ENCODE measurements around the gene PIP5K1C. TPM values are rescaled to one million over a fixed set of nuclear protein-coding genes. Genes with fewer than 3 reads are reported as not detected.

PIP5K1C gene
- total RNA-seq, 2 donors from 2014 or later: 11.5 to 13.5 TPM

- Mint-ChIP-seq H3K9me3 (no peaks in the 10 kb centered on the region), H3K36me3 (no peaks in the 10 kb centered on the region), H3K27ac (no peak overlapping the region)
- DNase-seq (ENCODE audit: low spot score in 2 of 2) (no peak), ATAC-seq (peak in 1 of 2 donors; percentile 2)
Observed at GRCh38 chr19:3618811-3619630, 81.2 kb downstream of the PIP5K1C start.

- Mint-ChIP-seq H3K9me3 (no peaks in the 10 kb centered on the region), H3K36me3 (no peaks in the 10 kb centered on the region), H3K27ac (no peak overlapping the region)
- ATAC-seq (peak; percentile 70 to 76), DNase-seq (ENCODE audit: low spot score in 2 of 2) (peak; percentile 68 to 83)
Observed at GRCh38 chr19:3618144-3618810, 82.0 kb downstream of the PIP5K1C start.

- ATAC-seq: peak in 1 of 2 donors; percentile 58
- DNase-seq (ENCODE audit: low spot score in 2 of 2): peak in 1 of 2 donors; percentile 28
- Mint-ChIP-seq H3K9me3 (no peaks in the 10 kb centered on the region), H3K27ac (peak overlapping the region in 1 of 2 donors; percentile 55), H3K36me3 (no peaks in the 10 kb centered on the region)
Observed at GRCh38 chr19:3617463-3617862, 82.8 kb downstream of the PIP5K1C start.

GRCh38 chr19:3615524-3616135 is 84.6 kb downstream of the PIP5K1C start:
- no peak for ATAC-seq
- DNase-seq (ENCODE audit: low spot score in 2 of 2): no peak
- Mint-ChIP-seq H3K36me3 (no peaks in the 10 kb centered on the region), H3K9me3 (no peaks in the 10 kb centered on the region), H3K27ac (no peak overlapping the region)

GRCh38 chr19:3614858-3615505 is 85.3 kb downstream of the PIP5K1C start:
- Mint-ChIP-seq H3K9me3 (no peaks in the 10 kb centered on the region), H3K27ac (no peak overlapping the region), H3K36me3 (no peaks in the 10 kb centered on the region)
- DNase-seq (ENCODE audit: low spot score in 2 of 2) (no peak), ATAC-seq (no peak)

- H3K9me3 Mint-ChIP-seq: no peaks in the 10 kb centered on the region
- DNase-seq (ENCODE audit: low spot score in 2 of 2) (no peak), ATAC-seq (no peak)
- H3K36me3 Mint-ChIP-seq: no peaks in the 10 kb centered on the region
- H3K27ac Mint-ChIP-seq: no peak overlapping the region
Observed at GRCh38 chr19:3613818-3614661, 86.2 kb downstream of the PIP5K1C start.

- H3K27ac Mint-ChIP-seq: no peak overlapping the region
- ATAC-seq: no peak
- no peaks in the 10 kb centered on the region for H3K9me3 Mint-ChIP-seq
- H3K36me3 Mint-ChIP-seq: no peaks in the 10 kb centered on the region
- DNase-seq (ENCODE audit: low spot score in 2 of 2): no peak
Observed at GRCh38 chr19:3612901-3613741, 87.1 kb downstream of the PIP5K1C start.

- H3K9me3 Mint-ChIP-seq: no peaks in the 10 kb centered on the region
- ATAC-seq: no peak
- no peak for DNase-seq (ENCODE audit: low spot score in 2 of 2)
- no peaks in the 10 kb centered on the region for H3K36me3 Mint-ChIP-seq
- no peak overlapping the region for H3K27ac Mint-ChIP-seq
Observed at GRCh38 chr19:3612330-3612729, 87.9 kb downstream of the PIP5K1C start.

- no peak overlapping the region for H3K27ac Mint-ChIP-seq
- no peaks in the 10 kb centered on the region for H3K9me3 Mint-ChIP-seq
- no peaks in the 10 kb centered on the region for H3K36me3 Mint-ChIP-seq
- ATAC-seq (no peak), DNase-seq (ENCODE audit: low spot score in 2 of 2) (no peak)
Observed at GRCh38 chr19:3611841-3612240, 88.4 kb downstream of the PIP5K1C start.

GRCh38 chr19:3610745-3611717 is 89.2 kb downstream of the PIP5K1C start:
- Mint-ChIP-seq H3K27ac (no peak overlapping the region), H3K9me3 (no peaks in the 10 kb centered on the region), H3K36me3 (no peaks in the 10 kb centered on the region)
- ATAC-seq (no peak), DNase-seq (ENCODE audit: low spot score in 2 of 2) (no peak)

GRCh38 chr19:3609779-3610719 is 90.2 kb downstream of the PIP5K1C start:
- H3K36me3 Mint-ChIP-seq: no peaks in the 10 kb centered on the region
- H3K27ac Mint-ChIP-seq: no peak overlapping the region
- DNase-seq (ENCODE audit: low spot score in 2 of 2) (no peak), ATAC-seq (no peak)
- H3K9me3 Mint-ChIP-seq: no peaks in the 10 kb centered on the region

- H3K27ac Mint-ChIP-seq: no peak overlapping the region
Observed at GRCh38 chr19:3608750-3609322, 91.4 kb downstream of the PIP5K1C start.

GRCh38 chr19:3608079-3608641 is 92.1 kb downstream of the PIP5K1C start:
- ATAC-seq: no peak
- Mint-ChIP-seq H3K27ac (no peak overlapping the region), H3K36me3 (no peaks in the 10 kb centered on the region), H3K9me3 (no peaks in the 10 kb centered on the region)
- no peak for DNase-seq (ENCODE audit: low spot score in 2 of 2)

More at GRCh38 chr19:3608750-3609322, 91.4 kb downstream of the PIP5K1C start:
- H3K36me3 Mint-ChIP-seq: no peaks in the 10 kb centered on the region
- DNase-seq (ENCODE audit: low spot score in 2 of 2) (no peak), ATAC-seq (no peak)
- no peaks in the 10 kb centered on the region for H3K9me3 Mint-ChIP-seq
